ENCODE results near the gene ITPKB. TPM values are rescaled to one million over a fixed set of nuclear protein-coding genes. Genes with fewer than 3 reads are reported as not detected.

The ITPKB gene
- polyA plus RNA-seq, 1 of the 3 experiments (the other 2 are of a cell fraction): 2.4 TPM

GRCh38 chr1:226626577-226626956, 112.5 kb downstream of the ITPKB start:
- Histone ChIP-seq H3K4me1 (ENCODE audit: control insufficient read depth in 1 of 2, insufficient read depth in 2 of 2, low read depth in 1 of 2, low read length in 1 of 2) (no peaks in the 10 kb centered on the region; a peak in 1 of 4 replicates), H3K27me3 (ENCODE audit: insufficient read depth) (no peaks in the 10 kb centered on the region), H3K9me3 (no peaks in the 10 kb centered on the region; the same call in 1 of the 2 replicates), H3K36me3 (replicated peaks in 1 of 2; ENCODE audit: control insufficient read depth in 1 of 2, insufficient read depth in 2 of 2, low read length in 1 of 2) (no peaks in the 10 kb centered on the region), H3K4me3 (ENCODE audit: low read depth in 2 of 2, low read length in 1 of 2) (no peak overlapping the region; a peak in 1 of 4 replicates), H3K27ac (ENCODE audit: low read depth in 2 of 2, low read length in 1 of 2) (no peak overlapping the region), H3K79me2 (ENCODE audit: insufficient read depth) (no peaks in the 10 kb centered on the region), H2AFZ (ENCODE audit: low read depth) (no peak overlapping the region), H3K4me2 (no peak overlapping the region), H3F3A (replicated peaks; ENCODE audit: insufficient read depth) (no peaks in the 10 kb centered on the region), H3K9ac (no peak overlapping the region), H3K9me2 (no peaks in the 10 kb centered on the region), H4K20me1 (ENCODE audit: insufficient read depth) (no peaks in the 10 kb centered on the region)
- POLR2A ChIA-PET: no interaction called here
- CTCF ChIA-PET: interaction anchor here (0.6 to 3.5 kb wide), 57 partner anchors 9 to 821 kb away, joined by 3 to 20 read pairs (median 4); partner anchors contain the start of genes PARP1 and STUM
- 11% methylated on average over 10 of the region's 11 CpGs for WGBS (ENCODE audit: low lambda C conversion rate)
- DNase-seq: peak; percentile 80
- TF ChIP-seq GABPA (IDR thresholded peaks at IDR 0.05; ENCODE audit: low read depth) (no peak), NRF1 (IDR thresholded peaks at IDR 0.05; ENCODE audit: low read depth, low read length) (no peak), TCF12 (IDR thresholded peaks at IDR 0.05) (peak; percentile 20; the same call in 1 of the 2 replicates), ZBTB33 (IDR thresholded peaks at IDR 0.05; ENCODE audit: borderline replicate concordance, low read depth) (no peak), NFIC (IDR thresholded peaks at IDR 0.05; ENCODE audit: borderline replicate concordance) (no peak), FOSL2 (IDR thresholded peaks at IDR 0.05; ENCODE audit: borderline replicate concordance, low read depth) (no peak), RFX5 (IDR thresholded peaks at IDR 0.05; ENCODE audit: low read length) (no peak), EZH2phosphoT487 (IDR thresholded peaks at IDR 0.05; ENCODE audit: borderline replicate concordance, low read depth) (no peak), POLR2AphosphoS5 (IDR thresholded peaks at IDR 0.05; ENCODE audit: low read depth, low read length) (no peak), SMC3 (IDR thresholded peaks at IDR 0.05; ENCODE audit: low read depth, low read length) (peak; percentile 69), PBX3 (IDR thresholded peaks at IDR 0.05) (no peak), ELF1 (IDR thresholded peaks at IDR 0.05) (no peak), RAD21 (IDR thresholded peaks at IDR 0.05; ENCODE audit: low read length) (peak; percentile 69), YY1 (IDR thresholded peaks at IDR 0.05; ENCODE audit: low read depth) (no peak), FOXJ3 (CRISPR knock-in tag; IDR thresholded peaks at IDR 0.05) (no peak), RCOR1 (IDR thresholded peaks at IDR 0.05; ENCODE audit: low read length) (no peak), MEF2A (IDR thresholded peaks at IDR 0.05; ENCODE audit: borderline replicate concordance, low read depth) (no peak), SIN3A (IDR thresholded peaks at IDR 0.05; ENCODE audit: borderline replicate concordance, low read depth, low read length) (no peak), JUND (IDR thresholded peaks at IDR 0.05) (no peak)
- TF ChIP-seq, protein P1, sequence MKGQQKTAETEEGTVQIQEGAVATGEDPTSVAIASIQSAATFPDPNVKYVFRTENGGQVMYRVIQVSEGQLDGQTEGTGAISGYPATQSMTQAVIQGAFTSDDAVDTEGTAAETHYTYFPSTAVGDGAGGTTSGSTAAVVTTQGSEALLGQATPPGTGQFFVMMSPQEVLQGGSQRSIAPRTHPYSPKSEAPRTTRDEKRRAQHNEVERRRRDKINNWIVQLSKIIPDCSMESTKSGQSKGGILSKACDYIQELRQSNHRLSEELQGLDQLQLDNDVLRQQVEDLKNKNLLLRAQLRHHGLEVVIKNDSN (IDR thresholded peaks at IDR 0.05; ENCODE audit: borderline replicate concordance, low read depth): peak; percentile 42; the same call in 1 of the 2 replicates
- TF ChIP-seq, protein P2, sequence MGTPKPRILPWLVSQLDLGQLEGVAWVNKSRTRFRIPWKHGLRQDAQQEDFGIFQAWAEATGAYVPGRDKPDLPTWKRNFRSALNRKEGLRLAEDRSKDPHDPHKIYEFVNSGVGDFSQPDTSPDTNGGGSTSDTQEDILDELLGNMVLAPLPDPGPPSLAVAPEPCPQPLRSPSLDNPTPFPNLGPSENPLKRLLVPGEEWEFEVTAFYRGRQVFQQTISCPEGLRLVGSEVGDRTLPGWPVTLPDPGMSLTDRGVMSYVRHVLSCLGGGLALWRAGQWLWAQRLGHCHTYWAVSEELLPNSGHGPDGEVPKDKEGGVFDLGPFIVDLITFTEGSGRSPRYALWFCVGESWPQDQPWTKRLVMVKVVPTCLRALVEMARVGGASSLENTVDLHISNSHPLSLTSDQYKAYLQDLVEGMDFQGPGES (IDR thresholded peaks at IDR 0.05; ENCODE audit: low read depth, low read length): no peak
- TF ChIP-seq, protein P3, sequence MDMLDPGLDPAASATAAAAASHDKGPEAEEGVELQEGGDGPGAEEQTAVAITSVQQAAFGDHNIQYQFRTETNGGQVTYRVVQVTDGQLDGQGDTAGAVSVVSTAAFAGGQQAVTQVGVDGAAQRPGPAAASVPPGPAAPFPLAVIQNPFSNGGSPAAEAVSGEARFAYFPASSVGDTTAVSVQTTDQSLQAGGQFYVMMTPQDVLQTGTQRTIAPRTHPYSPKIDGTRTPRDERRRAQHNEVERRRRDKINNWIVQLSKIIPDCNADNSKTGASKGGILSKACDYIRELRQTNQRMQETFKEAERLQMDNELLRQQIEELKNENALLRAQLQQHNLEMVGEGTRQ (IDR thresholded peaks at IDR 0.05; ENCODE audit: borderline replicate concordance, low read depth, low read length): no peak
- TF ChIP-seq, protein P4, sequence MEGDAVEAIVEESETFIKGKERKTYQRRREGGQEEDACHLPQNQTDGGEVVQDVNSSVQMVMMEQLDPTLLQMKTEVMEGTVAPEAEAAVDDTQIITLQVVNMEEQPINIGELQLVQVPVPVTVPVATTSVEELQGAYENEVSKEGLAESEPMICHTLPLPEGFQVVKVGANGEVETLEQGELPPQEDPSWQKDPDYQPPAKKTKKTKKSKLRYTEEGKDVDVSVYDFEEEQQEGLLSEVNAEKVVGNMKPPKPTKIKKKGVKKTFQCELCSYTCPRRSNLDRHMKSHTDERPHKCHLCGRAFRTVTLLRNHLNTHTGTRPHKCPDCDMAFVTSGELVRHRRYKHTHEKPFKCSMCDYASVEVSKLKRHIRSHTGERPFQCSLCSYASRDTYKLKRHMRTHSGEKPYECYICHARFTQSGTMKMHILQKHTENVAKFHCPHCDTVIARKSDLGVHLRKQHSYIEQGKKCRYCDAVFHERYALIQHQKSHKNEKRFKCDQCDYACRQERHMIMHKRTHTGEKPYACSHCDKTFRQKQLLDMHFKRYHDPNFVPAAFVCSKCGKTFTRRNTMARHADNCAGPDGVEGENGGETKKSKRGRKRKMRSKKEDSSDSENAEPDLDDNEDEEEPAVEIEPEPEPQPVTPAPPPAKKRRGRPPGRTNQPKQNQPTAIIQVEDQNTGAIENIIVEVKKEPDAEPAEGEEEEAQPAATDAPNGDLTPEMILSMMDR (IDR thresholded peaks at IDR 0.05): peak; percentile 93
- TF ChIP-seq, protein P5, sequence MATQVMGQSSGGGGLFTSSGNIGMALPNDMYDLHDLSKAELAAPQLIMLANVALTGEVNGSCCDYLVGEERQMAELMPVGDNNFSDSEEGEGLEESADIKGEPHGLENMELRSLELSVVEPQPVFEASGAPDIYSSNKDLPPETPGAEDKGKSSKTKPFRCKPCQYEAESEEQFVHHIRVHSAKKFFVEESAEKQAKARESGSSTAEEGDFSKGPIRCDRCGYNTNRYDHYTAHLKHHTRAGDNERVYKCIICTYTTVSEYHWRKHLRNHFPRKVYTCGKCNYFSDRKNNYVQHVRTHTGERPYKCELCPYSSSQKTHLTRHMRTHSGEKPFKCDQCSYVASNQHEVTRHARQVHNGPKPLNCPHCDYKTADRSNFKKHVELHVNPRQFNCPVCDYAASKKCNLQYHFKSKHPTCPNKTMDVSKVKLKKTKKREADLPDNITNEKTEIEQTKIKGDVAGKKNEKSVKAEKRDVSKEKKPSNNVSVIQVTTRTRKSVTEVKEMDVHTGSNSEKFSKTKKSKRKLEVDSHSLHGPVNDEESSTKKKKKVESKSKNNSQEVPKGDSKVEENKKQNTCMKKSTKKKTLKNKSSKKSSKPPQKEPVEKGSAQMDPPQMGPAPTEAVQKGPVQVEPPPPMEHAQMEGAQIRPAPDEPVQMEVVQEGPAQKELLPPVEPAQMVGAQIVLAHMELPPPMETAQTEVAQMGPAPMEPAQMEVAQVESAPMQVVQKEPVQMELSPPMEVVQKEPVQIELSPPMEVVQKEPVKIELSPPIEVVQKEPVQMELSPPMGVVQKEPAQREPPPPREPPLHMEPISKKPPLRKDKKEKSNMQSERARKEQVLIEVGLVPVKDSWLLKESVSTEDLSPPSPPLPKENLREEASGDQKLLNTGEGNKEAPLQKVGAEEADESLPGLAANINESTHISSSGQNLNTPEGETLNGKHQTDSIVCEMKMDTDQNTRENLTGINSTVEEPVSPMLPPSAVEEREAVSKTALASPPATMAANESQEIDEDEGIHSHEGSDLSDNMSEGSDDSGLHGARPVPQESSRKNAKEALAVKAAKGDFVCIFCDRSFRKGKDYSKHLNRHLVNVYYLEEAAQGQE (IDR thresholded peaks at IDR 0.05; ENCODE audit: low read depth, low read length): no peak
